Activated naive CD4-positive, alpha-beta T cell treated with anti-CD3 and anti-CD28 coated beads for 36 hours (primary cell): ENCODE results near the gene S100A5. TPM values are rescaled to one million over a fixed set of nuclear protein-coding genes. Genes with fewer than 3 reads are reported as not detected.

ENCODE experiments used
- CTCF ChIA-PET: fragments of 350-600 bp; sonication (Branson Sonifier 250); formaldehyde crosslinking; loops from one replicate; lab custom pipeline; 2021; ENCODE audit warnings: antibody characterized with exemption; lab: Charles Lee
- DNase-seq: peaks from one replicate; pipeline ENCODE4 v3.0.0-alpha.2; 2020
- H3K27ac Mint-ChIP-seq: one replicate; pipeline ENCODE4 v1.8.0; 2021; ENCODE audit warnings: mild to moderate bottlenecking, mixed read lengths
- H3K27me3 Mint-ChIP-seq: one replicate; pipeline ENCODE4 v1.8.0; 2021; ENCODE audit warnings: low read depth, mixed read lengths
- H3K36me3 Mint-ChIP-seq: one replicate; pipeline ENCODE4 v1.8.0; 2021; ENCODE audit warnings: low read depth, mixed read lengths
- H3K4me1 Mint-ChIP-seq: one replicate; pipeline ENCODE4 v1.8.0; 2021; ENCODE audit warnings: low read depth, mixed read lengths
- H3K4me3 Mint-ChIP-seq: one replicate; pipeline ENCODE4 v1.8.0; 2021; ENCODE audit warnings: mild to moderate bottlenecking, moderate library complexity, mixed read lengths
- H3K9me3 Mint-ChIP-seq: one replicate; pipeline ENCODE4 v1.8.0; 2021; ENCODE audit warnings: mixed read lengths
- intact Hi-C: fragments of 100-400 bp; cut with micrococcal nuclease; formaldehyde crosslinking; loops from one replicate; pipeline ENCODE4 v1.15.1; 2023
- total RNA-seq, 2 experiments: library from RNA; stranded (reverse); gene quantifications; one replicate each; pipeline ENCODE4 v1.2.3, GENCODE V29; 2021

Gene S100A5
- total RNA-seq, 2 experiments from 2014 or later: 0.89 to 0.93 TPM

DNA sequence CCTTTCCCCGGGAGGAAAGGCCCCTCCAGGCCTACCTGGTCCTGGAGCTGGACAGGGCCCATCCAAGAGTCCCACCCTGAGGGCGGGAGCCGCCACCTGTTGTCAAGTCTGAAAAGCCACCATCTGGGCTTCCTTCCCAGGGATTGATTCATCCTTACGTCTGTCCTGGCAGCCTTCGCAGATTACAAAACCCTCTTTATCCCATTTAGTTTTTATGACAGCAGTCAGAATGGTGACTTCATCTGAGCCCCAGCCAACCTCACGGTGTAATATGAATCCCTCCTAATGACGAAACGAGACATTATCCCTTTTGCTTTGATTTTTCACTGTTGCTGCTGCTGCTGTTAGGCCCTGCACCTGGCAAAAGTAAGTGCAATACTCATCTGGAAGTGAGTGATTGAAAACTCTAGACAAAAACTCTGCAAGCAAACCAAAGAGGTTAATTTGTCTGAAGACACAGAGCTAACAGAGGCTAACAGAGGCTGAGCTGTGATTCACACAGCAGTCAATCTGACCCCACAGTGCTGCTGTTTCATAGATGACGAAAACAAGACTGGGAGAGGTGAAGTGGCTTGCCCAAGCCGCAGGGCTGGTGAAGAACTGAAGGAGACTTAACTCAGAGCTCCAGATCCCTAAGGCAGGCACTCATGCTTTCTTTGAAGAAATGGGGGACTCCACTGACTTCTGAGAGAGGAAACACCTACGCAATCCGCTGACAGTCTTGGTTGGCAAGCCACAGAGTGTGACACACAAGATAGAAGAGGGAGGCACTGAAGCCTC lies 50.3 kb downstream of the S100A5 start:
- Mint-ChIP-seq H3K4me1 (no peaks in the 10 kb centered on the region), H3K36me3 (no peaks in the 10 kb centered on the region), H3K27me3 (peaks cover 5% of the 10 kb centered on the region), H3K4me3 (no peak overlapping the region), H3K9me3 (no peaks in the 10 kb centered on the region), H3K27ac (no peak overlapping the region)
- no peak for DNase-seq
- intact Hi-C loops: no loop called here
- CTCF ChIA-PET: interaction anchor here (1.0 to 1.6 kb wide), 2 partner anchors 20 kb away, joined by 3 read pairs; no protein-coding TSS in a partner anchor

DNA sequence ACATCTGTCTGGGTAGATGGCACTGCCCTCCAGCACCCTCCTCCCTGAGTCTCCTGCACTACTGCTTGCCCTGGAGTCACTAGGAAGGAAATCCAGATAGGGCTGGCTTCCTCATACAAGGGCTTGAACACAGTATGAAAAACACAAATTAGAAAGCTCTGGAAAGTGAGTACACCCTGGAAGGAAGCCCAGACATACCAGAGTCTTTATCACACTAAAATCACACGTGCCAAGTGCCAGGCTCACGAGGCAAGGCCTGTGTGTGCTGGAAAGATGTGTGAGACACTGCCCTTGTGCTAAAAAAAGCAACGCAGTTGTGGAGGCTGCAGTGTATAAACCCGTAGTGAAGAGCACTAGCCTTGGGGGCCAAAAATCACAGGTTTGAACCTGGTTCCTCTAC lies 52.0 kb downstream of the S100A5 start:
- intact Hi-C loops: no loop called here

DNA sequence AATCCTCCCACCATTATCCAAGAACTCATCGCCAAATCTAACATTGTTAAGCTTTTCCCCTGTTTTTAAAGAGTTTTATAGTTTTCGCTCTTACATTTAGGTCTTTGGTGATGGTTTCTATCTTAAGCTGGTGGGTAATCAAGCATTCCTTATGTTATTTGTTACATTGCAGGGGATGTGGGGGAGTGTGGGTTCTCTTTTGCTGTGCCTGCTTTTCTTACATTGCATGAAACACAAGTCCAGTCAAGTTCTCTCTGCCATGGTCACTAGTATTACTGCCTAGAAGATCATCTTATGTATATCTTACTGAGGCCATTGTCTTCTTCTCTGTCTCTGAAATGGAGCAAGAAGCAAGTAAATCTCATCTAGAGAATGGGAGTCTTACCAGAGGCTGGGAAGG lies 53.0 kb downstream of the S100A5 start:
- Mint-ChIP-seq H3K27ac (no peak overlapping the region), H3K4me3 (no peak overlapping the region), H3K4me1 (no peaks in the 10 kb centered on the region), H3K36me3 (no peaks in the 10 kb centered on the region), H3K27me3 (peaks cover 8% of the 10 kb centered on the region), H3K9me3 (no peaks in the 10 kb centered on the region)
- intact Hi-C loops: no loop called here
- CTCF ChIA-PET: interaction anchor here (0.9 to 1.3 kb wide), 2 partner anchors 9 to 22 kb away, joined by 4 to 5 read pairs; no protein-coding TSS in a partner anchor
- no peak for DNase-seq

More for the DNA sequence above, 52.0 kb downstream of the S100A5 start:
- no peak for DNase-seq
- no peaks in the 10 kb centered on the region for H3K4me1 Mint-ChIP-seq
- H3K4me3 Mint-ChIP-seq: no peak overlapping the region
- H3K27ac Mint-ChIP-seq: no peak overlapping the region
- H3K36me3 Mint-ChIP-seq: no peaks in the 10 kb centered on the region
- peaks cover 6% of the 10 kb centered on the region for H3K27me3 Mint-ChIP-seq
- CTCF ChIA-PET: interaction anchor here (0.6 to 1.3 kb wide), 3 partner anchors 10 to 177 kb away, joined by 4 to 5 read pairs (median 5); no protein-coding TSS in a partner anchor
- no peaks in the 10 kb centered on the region for H3K9me3 Mint-ChIP-seq

Other genes starting within 250 kb of the S100A5 start
- not detected for gene PGLYRP3, start 228.0 kb downstream of the S100A5 start, total RNA-seq
- not detected for gene PGLYRP4, start 192.1 kb downstream of the S100A5 start, total RNA-seq
- gene S100A9, start 183.1 kb downstream of the S100A5 start, total RNA-seq: 1 to 10 TPM; 1.7 to 2.6 TPM
- not detected for gene S100A12, start 165.3 kb downstream of the S100A5 start, total RNA-seq
- not detected for gene S100A8, start 149.9 kb downstream of the S100A5 start, total RNA-seq
- gene S100A7A, start 124.4 kb downstream of the S100A5 start, total RNA-seq: not detected
- not detected for gene S100A7, start 80.3 kb downstream of the S100A5 start, total RNA-seq
- 100 to 1,000 TPM; 200 to 204 TPM for gene S100A6, start 4.9 kb downstream of the S100A5 start, total RNA-seq
- gene S100A4, start 4.9 kb upstream of the S100A5 start, total RNA-seq: 10 to 100 TPM; 36.5 to 37.9 TPM
- gene S100A3, start 8.3 kb upstream of the S100A5 start, total RNA-seq: not detected
- gene S100A2, start 24.9 kb upstream of the S100A5 start, total RNA-seq: under 1 TPM; 0.74 to 0.77 TPM
- gene S100A16, start 72.2 kb upstream of the S100A5 start, total RNA-seq: not detected
- not detected for gene S100A14, start 75.4 kb upstream of the S100A5 start, total RNA-seq
- gene S100A13, start 86.6 kb upstream of the S100A5 start, total RNA-seq: 1 to 10 TPM; 6.6 to 7.0 TPM
- not detected for gene S100A1, start 87.5 kb upstream of the S100A5 start, total RNA-seq
- 10 to 100 TPM; 88.2 to 91.3 TPM for gene CHTOP, start 93.1 kb upstream of the S100A5 start, total RNA-seq
- gene SNAPIN, start 117.8 kb upstream of the S100A5 start, total RNA-seq: 10 to 100 TPM; 24.4 to 26.2 TPM
- 100 to 1,000 TPM; 346 to 357 TPM for gene ILF2, start 130.1 kb upstream of the S100A5 start, total RNA-seq
- under 1 TPM; 0.05 to 0.10 TPM for gene NPR1, start 137.8 kb upstream of the S100A5 start, total RNA-seq
- gene INTS3, start 187.1 kb upstream of the S100A5 start, total RNA-seq: 10 to 100 TPM; 39.3 to 40.4 TPM
- 1 to 10 TPM; 2.7 to 4.3 TPM for gene SLC27A3, start 234.5 kb upstream of the S100A5 start, total RNA-seq